Omental fat pad (tissue), 4 donors: ENCODE measurements around the gene KCNJ5. TPM values are rescaled to one million over a fixed set of nuclear protein-coding genes. Genes with fewer than 3 reads are reported as not detected.

Source experiments
- ATAC-seq: fragments of 150-250 bp; one replicate; pipeline ENCODE4 v1.9.1; 2016; ENCODE audit warnings: mild to moderate bottlenecking, moderate library complexity; ENCODE audit not compliant: low FRiP score
- DNase-seq: peaks from one replicate; pipeline ENCODE4 v3.0.0-alpha.2; 2019; ENCODE audit warnings: low spot score
- CTCF ChIP-seq, 3 donors: fragments of 450-650 bp; IDR thresholded peaks; one replicate each; pipeline ENCODE4 v1.5.1; 2016 to 2017; ENCODE audit warnings: antibody characterized with exemption in 3 of 3, mild to moderate bottlenecking in 3 of 3, moderate library complexity in 2 of 3
- total RNA-seq, 4 donors: library from RNA; depleted of rRNA; stranded (reverse); fragments of >200 nt; gene quantifications; one replicate each; pipeline ENCODE4 v1.1.0, GENCODE V29; 2016

Gene KCNJ5
- total RNA-seq, 4 donors from 2014 or later = 1.5 to 12.1 (median 3.0) TPM

DNA sequence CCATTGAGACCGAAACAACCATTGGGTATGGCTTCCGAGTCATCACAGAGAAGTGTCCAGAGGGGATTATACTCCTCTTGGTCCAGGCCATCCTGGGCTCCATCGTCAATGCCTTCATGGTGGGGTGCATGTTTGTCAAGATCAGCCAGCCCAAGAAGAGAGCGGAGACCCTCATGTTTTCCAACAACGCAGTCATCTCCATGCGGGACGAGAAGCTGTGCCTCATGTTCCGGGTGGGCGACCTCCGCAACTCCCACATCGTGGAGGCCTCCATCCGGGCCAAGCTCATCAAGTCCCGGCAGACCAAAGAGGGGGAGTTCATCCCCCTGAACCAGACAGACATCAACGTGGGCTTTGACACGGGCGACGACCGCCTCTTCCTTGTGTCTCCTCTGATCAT, 20.5 kb downstream of the KCNJ5 start:
- DNase-seq = no peak
- no peak for ATAC-seq
- TF ChIP-seq CTCF (IDR thresholded peaks at IDR 0.05) = no peak

DNA sequence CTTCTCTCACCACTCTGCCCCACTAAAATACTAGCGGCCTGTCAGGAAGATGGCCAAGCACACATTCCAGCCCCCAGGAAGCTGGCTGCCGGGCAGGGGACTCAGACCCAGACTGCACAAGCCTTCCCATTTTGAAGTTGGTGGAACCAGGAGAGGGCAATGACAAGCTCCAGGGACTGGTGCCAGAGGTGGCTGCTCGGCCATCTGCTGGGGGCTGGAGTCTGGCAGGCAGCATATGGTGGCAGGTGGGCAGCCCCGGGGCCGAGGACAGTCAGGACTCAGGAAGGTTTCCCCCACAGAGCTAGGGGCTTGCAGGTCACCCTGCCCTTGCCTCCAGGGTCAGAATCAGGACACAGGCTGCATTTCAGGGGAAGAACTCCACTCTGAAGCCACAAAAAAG, 22.6 kb downstream of the KCNJ5 start:
- no peak for TF ChIP-seq CTCF (IDR thresholded peaks at IDR 0.05)
- ATAC-seq (no peak), DNase-seq (no peak)

GRCh38 chr11:128914216-128915148, 23.3 kb downstream of the KCNJ5 start:
- ATAC-seq (no peak), DNase-seq (no peak)
- no peak for TF ChIP-seq CTCF (IDR thresholded peaks at IDR 0.05)

DNA sequence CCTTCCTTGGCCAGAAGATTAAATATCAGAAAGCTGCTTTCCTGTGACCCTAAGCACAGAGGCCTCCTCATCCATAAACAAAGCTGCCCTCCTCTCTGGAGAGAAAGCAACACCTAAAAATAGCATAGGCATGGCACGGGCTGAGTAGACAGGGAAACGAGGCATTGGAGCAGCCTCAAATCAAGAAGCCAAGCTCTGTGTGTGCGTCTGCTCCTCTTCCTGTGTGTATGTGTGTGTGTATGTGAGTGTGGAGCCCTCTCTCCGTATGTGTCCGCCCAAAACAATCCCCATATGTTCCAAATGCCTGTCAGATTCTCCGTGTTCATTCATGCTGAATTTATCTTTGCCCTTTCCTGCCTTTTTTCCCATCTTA, 24.0 kb downstream of the KCNJ5 start:
- no peak for TF ChIP-seq CTCF (IDR thresholded peaks at IDR 0.05)
- no peak for ATAC-seq

DNA sequence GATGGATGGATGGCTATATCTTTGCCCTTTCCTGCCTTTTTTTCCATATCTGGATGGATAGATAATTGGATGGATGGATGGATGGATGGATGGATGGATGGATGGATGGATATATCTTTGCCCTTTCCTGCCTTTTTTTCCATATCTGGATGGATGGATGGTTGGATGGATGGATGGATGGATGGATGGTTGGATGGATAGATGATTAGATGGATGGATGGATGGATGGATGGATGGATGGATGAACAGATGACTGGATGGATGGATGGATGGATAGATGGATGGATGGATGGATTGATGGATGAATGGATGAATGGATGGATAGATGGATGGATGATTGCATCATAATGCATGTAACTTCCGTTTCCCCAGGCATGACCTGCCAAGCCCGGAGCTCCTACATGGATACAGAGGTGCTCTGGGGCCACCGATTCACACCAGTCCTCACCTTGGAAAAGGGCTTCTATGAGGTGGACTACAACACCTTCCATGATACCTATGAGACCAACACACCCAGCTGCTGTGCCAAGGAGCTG, 24.9 kb downstream of the KCNJ5 start:
- no peak for DNase-seq
- no peak for TF ChIP-seq CTCF (IDR thresholded peaks at IDR 0.05)
- ATAC-seq = no peak

More for the DNA sequence above, 24.0 kb downstream of the KCNJ5 start:
- no peak for DNase-seq

GRCh38 chr11:128916681-128917080, 25.5 kb downstream of the KCNJ5 start:
- TF ChIP-seq CTCF (IDR thresholded peaks at IDR 0.05) = no peak
- ATAC-seq (no peak), DNase-seq (no peak)
